HG03196 (cell line): ENCODE measurements around the gene JAK1.

Experiments
- ATAC-seq: cut with Tn5 transposase; IDR thresholded peaks from one replicate; pipeline ENCODE4 v1.9.1; 2021; ENCODE audit not compliant: unreplicated experiment

Gene JAK1

DNA sequence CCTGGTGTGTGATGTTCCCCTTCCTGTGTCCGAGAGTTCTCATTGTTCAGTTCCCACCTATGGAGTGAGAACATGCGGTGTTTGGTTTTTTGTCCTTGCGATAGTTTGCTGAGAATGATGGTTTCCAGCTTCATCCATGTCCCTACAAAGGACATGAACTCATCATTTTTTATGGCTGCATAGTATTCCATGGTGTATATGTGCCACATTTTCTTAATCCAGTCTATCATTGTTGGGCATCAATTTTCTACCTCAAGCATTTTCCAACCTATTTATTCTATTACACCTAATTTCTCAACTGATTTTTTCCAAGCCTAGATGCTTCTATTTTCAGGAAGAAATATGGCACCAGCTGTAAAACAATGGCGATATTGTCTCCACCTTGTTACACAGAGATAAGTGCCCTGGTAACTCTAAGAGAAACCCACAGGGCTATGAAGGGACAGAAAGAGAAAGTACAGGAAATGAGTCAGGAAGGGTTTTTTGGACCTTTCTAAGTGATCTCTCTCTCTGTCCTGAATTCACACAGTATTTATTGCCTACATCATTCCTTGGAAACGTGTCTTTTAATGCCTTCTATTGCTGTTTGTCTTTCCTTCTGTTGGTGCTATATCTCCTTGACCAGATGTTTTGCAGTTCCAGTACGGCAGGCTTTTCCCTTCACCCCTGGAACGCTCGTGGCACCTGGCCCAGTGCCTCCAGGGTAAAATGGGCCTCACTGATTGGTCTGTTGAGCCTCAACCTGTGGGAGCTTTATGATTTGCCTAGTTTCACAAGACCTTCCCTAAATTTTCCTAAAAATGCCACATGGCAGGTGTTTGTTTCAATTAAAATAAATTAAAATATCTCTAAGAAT, 14.6 kb upstream of the JAK1 start:
- ATAC-seq: no peak

DNA sequence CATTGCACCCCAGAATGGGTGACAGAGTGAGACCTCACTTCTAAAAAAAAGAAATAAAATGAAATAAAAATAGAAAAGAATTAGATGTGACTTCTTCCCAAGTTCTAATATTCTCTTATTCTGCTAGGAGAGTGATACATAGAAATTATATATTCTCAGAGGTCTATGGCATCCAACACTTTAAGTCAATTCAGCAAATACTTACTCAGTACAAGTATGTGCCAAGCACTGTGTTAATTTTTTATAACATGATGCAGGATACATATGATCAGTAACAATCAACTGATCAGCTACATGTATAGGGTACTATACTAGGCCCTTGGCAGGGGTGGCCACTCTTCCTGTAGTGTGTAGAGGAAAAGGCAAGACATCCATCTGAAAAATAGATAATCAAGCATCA, 13.0 kb upstream of the JAK1 start:
- no peak for ATAC-seq

DNA sequence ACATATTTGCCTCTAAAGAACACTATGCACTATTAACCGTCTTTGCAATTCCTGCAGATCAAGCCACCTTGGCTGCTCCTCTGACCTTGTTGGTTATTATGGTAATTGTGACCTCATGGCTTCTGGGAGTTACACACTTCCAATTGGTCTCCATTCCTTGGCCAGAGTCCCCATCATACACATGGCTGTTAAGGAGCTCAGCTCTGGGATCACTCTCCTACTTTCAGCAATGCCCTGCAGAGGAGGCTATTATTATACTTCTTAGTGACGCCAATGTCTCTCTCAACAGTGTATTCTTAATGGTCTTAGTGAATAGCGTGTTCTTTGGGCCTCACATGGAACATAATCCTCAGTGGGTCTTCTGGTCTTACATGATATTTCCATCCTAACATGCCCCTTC, 10.0 kb upstream of the JAK1 start:
- ATAC-seq: no peak

DNA sequence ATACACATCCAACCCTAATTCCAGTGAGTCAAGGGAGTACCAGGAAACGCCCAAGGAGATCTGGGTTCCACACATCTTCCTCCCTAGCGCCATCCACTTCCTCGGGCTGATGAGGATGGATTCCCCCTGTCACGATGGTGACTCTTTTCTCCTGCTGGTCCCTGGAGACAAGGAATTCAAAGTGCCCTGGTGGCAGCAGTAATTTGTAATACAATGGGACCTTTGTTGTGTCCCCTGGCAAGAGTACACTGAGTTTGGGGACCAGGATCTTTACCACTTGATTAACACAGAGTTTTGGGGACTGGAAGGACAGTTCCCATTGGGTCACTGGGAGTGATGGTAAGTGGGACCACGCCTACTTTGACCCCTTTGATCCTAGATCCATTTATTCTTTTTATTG, 9.4 kb upstream of the JAK1 start:
- ATAC-seq: no peak

DNA sequence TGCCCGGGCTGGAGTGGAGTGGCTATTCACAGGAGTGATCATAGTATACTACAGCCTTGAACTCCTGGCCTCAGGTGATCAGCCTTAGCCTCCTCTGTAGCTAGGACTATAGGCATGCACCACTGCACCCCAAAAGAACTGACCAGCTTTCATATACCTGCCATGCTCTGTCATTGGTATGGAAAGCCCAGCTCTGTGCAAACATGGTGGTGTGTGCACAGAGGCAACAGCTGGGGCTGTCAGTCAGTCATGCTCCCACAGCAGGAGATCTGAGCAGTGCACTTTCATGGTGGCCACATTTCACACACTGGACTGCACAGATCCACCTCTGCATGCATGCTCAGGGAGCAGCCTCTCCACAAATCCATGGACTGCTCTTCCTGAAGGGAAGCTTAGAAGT, 8.8 kb upstream of the JAK1 start:
- ATAC-seq: no peak

DNA sequence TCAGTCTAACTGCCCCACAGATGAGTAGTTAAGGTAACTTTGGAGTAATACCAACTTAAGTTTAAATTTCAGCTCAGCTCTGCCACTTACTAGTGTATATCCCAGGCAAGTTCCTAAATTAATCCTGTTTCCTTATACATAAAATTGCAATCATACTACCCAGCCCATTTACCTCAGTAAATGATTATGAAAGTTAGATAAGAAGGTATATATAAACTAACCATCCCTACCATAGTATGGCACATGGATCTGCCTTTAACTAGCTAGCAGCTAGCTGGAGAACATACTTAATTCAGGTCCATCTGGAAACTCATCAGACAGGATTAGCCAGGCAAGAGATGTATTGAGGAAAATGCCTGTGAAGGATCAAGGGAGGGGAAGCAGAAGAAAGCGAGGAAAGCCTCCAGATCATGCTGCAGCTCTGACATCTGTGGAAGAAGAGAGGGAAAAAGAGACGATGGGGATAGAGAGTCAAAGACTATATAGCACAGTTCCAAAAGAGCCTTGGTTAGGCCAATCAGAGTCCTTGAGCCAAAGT, 8.0 kb upstream of the JAK1 start:
- no peak for ATAC-seq

DNA sequence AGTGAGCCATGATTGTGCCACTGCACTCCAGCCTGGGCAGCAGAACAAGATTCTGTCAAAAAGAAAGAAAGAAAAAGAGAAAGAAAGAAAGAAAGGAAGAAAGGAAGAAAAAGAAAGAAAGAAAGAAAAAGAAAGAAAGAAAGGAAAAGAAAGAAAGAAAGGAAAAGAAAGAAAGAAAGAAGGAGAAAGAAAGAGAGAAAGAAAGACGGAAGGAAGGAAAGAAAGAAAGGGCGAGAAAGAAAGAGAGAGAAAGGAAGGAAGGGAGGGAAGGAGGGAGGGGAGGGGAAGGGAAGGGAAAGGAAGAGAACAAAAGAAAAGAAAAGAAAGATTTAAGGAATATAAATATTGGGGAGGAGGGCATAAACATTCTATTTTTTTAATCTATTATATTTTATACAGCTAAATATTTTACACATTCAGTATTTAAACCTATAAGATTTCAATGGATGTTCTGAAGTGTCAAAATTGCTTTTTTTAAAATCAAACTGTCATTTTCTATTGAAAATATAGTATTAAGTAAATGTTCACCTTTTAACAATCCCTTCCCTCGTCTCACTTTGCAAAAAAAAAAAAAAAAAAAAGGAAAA, 6.8 kb upstream of the JAK1 start:
- ATAC-seq: no peak

DNA sequence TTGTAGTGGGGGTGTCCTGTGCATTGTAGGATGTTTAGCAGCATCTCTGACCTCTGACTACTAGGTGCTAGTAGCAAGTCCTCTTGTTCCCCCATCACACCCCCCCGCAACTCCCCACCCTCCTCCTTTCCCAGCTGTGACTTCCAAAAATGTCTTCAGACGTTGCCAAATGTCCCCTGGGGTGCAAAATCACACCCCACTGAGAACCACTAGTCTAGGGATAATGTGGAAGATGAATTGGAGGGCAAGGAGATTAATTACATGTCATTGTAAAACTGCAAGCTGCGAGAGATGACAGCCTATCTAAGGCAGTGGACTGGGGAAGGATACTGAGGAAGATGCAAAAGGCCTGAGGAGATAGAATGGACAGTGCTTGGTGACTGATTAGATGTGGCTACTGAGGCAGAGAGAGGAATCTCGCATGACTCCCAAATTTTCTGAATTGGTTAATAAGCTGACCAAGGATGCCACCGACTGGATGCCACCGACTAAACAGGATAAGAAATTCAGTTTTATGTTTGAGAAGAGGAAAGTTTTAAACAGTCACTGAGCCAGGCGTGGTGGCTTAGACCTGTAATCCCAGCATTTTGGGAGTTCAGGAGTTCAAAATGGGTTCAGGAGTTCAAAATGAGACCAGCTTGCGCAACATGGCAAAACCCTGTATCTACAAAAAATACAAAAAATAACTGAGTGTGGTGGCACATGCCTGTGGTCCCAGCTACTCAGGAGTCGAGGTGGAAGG, 3.1 kb upstream of the JAK1 start:
- ATAC-seq: no peak

DNA sequence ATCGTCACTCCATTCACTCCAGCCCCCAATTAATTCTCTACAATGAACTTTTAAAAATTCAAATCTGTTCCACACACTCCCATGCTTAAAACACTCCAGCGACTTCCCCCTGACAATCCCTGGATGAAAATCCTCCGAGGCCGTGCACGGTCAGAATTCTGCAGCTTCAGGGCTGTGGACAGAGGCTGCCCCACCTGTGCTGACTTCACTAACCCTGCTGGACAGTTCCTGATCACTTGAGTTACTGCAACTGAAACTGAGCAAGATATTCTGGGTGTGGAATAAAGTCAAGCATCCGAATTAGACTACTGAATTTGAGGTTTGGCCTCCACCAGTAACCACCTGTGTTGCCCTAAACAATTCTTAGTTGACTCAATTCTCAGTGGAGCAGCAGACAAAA, 1.0 kb upstream of the JAK1 start:
- no peak for ATAC-seq

DNA sequence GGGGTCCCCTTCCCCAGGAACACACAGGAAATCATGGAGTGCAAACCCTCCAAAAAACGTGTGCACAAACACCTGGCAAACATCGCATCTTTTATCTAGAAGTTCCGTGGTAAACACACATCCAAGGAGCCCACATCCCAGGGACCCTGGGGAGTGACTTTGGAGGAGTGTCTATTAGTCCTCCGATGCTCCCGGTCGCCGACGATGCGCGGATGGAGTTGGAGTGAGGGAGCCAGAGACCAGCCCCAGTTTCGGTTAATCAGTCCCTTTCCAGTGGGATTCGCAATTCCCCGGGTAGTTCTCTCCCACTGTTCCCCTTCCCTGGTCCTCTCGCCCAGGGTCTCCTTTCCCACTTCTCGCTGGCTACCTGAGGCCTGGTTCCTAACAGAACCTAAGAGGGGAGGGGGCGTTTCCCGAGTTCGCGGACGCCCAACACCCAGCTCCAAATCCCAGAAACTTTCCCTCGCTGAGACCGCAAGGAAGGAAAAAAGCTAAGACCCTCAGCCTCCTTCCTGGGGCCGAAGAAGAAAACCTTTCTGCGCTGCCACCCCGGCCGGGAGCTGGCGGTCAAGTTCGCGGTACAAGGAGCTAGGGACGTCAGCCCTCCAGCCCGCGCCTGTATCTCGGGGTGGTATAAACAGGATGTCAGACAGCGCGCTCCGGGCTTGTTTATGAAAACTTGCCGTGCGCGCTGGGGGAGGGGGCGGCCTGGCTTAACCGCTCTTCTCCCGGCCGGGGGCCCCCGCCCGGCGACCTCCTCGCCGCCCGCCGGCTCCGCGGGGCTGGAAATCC, 787 bp downstream of the JAK1 start:
- peak; percentile 35 for ATAC-seq

DNA sequence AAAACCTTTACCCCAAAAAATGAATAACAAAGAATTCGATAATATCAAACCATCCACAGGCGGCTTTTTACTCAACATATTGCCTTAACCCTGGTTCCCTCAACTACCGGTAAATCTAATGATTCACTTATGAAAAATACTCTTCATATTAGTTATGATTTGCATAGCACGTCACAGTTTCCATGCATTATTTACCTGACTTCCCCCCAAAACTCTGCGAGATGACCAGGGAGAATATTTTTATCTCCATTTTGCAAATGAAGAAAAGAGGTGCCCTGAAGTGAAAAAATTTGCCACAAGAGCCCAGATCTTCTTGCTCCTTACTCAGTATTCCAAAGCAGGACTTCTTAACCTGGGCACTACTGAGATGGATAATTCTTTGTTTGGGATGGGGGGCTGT, 2.9 kb downstream of the JAK1 start:
- ATAC-seq: no peak

DNA sequence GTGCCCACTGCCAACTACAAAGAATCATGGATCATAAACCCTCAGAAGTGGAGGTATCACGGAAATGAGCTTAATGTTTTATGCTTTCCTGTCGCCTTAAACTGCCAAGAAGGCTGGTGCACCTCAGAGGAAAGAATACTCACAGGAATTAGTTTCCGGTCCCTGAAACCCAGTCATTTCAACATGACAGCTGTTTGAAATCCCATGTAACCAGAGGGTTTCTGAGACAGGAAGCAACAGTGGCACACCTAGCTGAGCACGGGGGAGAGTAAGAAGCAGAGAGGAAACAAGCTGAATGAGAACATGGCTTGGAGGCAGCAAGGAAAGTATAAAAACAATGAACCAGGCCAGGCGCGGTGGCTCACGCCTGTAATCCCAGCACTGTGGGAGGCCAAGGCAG, 3.9 kb downstream of the JAK1 start:
- no peak for ATAC-seq

DNA sequence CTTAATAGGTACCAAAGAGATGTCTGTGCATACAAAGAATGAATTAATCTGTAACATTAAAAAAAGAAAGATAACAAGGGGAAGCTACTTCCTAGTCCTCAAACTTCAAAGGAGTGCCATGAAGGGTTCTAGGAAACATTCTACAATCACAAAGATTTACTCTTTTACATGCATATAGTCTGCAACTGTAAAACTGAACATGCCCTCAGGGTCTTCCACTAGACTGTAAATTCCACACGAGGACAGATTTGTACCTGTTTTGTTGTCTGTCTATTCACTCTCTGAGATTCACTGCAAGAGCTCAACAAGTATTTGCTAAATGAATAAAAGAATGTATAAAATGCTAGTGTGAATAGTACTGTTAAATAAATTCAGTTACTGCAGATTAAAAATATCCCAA, 4.4 kb downstream of the JAK1 start:
- ATAC-seq: no peak

DNA sequence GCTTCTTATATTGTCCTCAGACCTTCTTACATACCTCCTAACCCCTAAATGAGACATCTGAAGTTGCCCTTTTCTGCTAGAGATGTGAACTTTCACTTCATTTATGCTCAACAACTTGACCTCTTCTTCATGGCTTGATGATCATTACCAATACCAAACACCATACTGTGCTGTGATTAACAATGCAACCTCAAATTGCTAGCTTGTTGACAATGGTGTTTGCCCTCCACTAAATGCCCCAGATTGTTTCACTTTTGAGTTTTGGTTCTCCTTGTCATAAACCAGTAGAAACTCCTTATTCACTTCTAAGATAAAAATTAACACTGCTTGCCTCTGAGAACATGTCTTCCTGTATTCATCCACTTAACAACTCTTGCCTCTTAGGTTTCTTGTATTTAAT, 5.6 kb downstream of the JAK1 start:
- peak; percentile 72 for ATAC-seq

DNA sequence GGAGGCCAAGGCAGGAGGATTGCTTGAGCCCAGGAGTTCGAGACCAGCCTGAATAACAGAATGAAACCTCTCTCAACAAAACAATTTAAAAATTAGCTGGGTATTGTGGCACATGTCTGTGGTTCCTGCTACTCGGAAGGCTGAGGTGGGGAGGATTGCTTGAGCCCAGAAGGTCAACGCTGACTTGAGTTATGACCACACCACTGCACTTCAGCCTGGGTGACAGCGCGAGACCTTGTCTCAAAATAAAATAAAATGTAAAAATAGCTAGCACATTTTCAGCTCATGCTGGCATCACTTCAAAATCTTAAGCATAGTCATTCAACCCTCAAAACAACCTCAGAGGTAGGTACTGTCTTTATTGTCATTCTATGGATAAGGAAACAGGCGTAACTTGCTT, 6.4 kb downstream of the JAK1 start:
- no peak for ATAC-seq

DNA sequence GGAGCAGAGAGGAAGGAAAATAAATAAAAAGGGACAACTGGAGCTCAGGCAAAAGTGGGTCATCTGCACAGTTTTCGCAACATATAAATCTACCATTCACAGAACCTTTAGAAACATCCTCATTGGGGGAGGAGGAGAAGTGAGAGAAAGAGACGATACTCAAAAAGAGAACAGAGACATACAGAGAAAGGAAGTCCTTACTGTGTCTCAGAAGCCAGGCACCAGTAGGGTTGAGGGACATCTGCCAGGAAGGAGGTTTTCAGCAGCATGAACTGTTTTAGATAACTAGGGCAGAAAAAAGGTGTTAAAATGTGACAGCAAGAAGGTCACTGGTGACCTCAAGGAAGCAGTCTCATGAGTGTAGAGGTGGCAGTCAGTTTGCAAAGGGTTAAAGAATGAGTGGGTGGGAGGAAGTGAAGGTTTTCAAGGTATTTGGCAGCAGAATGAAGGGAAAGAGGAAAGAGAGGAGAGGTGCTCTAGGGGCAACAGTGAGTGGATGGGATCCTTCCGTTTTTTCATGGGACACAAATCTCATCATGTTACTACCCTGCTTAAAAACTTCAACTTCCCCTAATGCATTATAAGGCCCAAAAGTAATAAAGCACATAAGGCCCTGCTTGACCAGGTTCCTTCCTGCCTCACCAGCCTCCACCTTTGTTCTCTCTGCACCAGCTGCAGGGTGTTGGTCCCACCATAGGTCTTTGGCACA, 9.5 kb downstream of the JAK1 start:
- peak; percentile 83 for ATAC-seq

DNA sequence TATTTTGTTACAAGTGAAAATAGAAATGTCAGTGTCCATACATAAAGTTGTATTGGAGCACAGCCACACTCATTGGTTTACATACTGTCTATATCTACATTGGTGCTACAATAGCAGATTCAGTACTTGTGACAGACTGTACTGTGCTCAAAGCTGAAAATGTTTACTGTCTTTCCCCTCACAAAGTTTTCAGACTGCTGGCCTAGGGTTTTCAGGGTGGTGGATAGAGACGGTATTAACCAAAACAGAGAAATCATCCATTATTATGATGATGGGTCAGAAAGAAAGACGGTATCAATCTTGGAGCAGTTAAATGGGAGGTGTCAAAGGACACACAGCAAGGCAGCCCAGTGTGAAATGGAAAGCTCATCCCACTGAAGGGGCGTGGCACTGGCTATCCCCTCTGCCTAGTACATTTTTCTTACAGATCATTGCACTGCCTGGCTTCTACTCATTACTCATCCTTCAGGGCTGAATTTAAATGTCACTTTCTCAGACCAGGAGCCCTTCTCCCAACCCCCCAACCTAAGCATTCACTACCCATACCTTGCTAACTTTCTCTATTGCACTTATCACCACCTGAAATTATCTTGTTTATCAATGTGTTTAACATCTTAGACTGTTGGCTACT, 10.2 kb downstream of the JAK1 start:
- no peak for ATAC-seq

DNA sequence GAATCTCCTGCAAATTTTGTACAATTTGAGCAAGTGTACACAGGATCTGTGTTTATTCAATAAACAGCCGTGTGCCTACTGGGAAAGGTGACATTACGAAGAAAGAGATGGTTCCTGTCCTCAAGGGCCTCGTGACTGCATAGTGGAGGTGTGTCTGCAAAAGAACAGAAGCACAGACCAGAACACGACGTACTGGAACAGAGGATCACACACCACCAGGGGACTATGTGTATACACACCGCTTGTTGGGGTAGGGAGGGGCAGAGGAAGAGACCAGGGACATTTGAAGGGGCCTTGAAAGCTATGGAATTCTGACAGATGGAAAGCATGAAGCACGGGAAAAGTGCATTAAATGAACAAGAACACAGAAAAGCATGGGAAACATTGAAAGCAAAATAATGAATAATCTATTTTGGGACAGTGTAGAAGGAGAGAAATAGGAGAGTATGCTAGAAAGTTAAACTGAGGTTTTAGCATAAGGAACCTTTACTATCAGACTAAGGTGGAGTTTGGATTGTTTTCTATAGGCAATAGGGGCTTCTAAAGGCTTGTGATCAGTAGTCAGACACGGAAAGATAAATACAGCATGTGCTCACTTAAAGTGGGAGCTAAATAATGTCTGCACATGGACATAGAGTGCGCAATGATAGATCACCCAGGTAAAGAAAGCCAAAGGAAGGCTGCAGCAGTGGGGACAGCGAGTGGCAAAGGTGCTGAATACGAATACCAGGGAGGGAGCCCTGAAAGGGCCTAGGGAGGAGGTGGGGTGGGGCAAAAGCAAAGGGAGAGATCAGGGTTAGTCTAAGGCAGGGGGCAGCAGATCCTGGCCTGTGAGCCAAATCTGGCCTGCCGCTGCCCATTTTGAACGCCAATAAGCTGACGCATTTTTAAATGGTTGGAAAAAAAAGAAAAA, 11.0 kb downstream of the JAK1 start:
- no peak for ATAC-seq

DNA sequence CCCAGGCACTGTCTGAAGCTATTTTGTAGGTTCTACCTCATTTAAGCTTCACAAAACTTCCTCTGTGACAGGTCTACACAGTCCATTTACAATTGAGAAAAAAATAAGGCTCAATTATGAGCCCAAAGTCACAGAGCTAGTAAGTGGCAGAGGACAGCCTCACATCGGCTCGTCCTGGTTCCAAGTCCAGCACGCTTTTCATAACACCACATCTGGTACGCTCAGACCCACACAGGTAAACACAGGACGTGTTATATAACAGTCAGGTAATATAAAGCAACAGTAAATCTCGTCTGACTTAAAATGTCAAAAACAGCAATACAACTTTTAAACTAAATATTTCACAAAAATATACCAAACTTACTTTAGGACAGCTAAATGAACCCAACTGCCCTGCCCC, 13.1 kb downstream of the JAK1 start:
- ATAC-seq: no peak
